ENCODE measurements around the gene MICAL1.

- TF ChIP-seq REST (IDR thresholded peaks at IDR 0.05; ENCODE audit: borderline replicate concordance) (no peak), SMC3 (conservative IDR thresholded peaks at IDR 0.05; ENCODE audit: poor library complexity) (no peak), CTCF (IDR thresholded peaks at IDR 0.05; ENCODE audit: poor library complexity, severe bottlenecking) (no peak), EZH2 (IDR thresholded peaks at IDR 0.05; ENCODE audit: borderline replicate concordance, insufficient read depth, low read length, poor library complexity, severe bottlenecking) (no peak), EP300 (conservative IDR thresholded peaks at IDR 0.05; ENCODE audit: poor library complexity, severe bottlenecking) (no peak)
Observed at GRCh38 chr6:109467696-109468095, 12.1 kb upstream of the MICAL1 start.

Data from neural cell (in vitro differentiated cells).